Endothelial cell (in vitro differentiated cells): ENCODE data around the gene MMP25. TPM values are rescaled to one million over a fixed set of nuclear protein-coding genes. Genes with fewer than 3 reads are reported as not detected.
"Not testable (repeated sequence)": the region's sequence is repeated elsewhere in the genome, so short reads cannot be mapped to it uniquely, and the experiment has no call there.

Experiments used
- DNase-seq: peaks from one replicate; pipeline ENCODE4 v3.0.0; 2021; ENCODE audit warnings: low spot score
- H3K27ac Mint-ChIP-seq: one replicate; pipeline ENCODE4 v1.8.0; 2021; ENCODE audit warnings: mixed read lengths, inconsistent platforms; ENCODE audit not compliant: unreplicated experiment
- H3K27me3 Mint-ChIP-seq: one replicate; pipeline ENCODE4 v1.8.0; 2021; ENCODE audit warnings: mild to moderate bottlenecking, moderate library complexity, mixed read lengths, inconsistent platforms; ENCODE audit not compliant: unreplicated experiment
- H3K36me3 Mint-ChIP-seq: one replicate; pipeline ENCODE4 v1.8.0; 2021; ENCODE audit warnings: mild to moderate bottlenecking, low read depth, mixed read lengths, inconsistent platforms; ENCODE audit not compliant: unreplicated experiment
- H3K4me1 Mint-ChIP-seq: one replicate; pipeline ENCODE4 v1.8.0; 2021; ENCODE audit warnings: mild to moderate bottlenecking, mixed read lengths, inconsistent platforms; ENCODE audit not compliant: unreplicated experiment
- H3K4me3 Mint-ChIP-seq: one replicate; pipeline ENCODE4 v1.8.0; 2021; ENCODE audit warnings: mild to moderate bottlenecking, mixed read lengths, inconsistent platforms; ENCODE audit not compliant: unreplicated experiment
- H3K9me3 Mint-ChIP-seq: one replicate; pipeline ENCODE4 v1.8.0; 2021; ENCODE audit warnings: mixed read lengths, inconsistent platforms; ENCODE audit not compliant: unreplicated experiment
- total RNA-seq: library from RNA; stranded (reverse); fragmentation: NEBNext Ultra II Directional; extraction: Animal tissue kit (Norgen Biotek cat#: 25700); gene quantifications from one replicate; pipeline ENCODE4 v1.2.1, GENCODE V29; 2021; ENCODE audit not compliant: unreplicated experiment
- TF ChIP-seq, protein P1 (sequence below): fragments of 200-600 bp; sonication (generic); IDR thresholded peaks from one replicate; pipeline ENCODE4 v1.5.0; 2021; ENCODE audit warnings: antibody characterized with exemption; ENCODE audit not compliant: unreplicated experiment

Gene MMP25
- total RNA-seq, 1 donor from 2014 or later = 5.4 TPM

DNA sequence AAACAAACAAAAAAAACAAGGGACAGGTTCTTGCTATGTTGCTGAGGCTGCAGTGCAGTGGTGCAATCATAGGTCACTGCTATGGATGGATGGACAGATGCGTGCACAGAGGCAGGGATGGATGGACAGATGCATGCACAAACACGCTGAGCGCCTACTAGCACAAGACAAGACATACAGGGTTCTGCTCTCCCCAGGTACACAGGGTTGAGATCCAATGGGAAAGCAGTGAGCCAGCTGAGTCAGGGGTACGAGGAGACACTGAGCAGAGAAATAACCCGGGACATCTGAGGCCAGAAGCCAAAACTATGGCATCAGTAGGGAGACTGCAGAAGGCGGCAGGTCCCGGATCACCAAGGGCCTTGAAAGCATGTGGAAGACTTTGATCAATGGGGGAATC lies 25.3 kb downstream of the MMP25 start:
- H3K27ac Mint-ChIP-seq = no peak overlapping the region

DNA sequence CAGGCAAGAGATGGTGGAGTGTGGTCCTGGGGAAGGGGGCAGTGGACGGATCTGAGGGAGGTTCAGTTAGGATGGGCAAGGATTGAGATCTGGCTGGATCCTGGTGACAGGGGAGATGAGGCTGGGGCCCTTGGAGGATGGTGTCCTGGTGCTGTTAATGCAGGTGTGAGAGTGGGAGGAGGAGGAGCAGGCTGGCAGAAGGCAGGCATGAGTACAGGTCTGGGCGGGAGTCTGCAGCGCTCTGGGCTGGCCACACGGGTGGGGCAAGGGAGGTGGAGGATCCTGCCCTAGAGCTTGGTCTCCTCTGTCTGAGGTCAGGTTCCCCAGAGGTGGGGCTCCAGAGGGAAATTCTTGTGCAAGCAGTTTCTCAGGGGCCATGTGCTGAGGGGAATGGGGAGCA lies 25.8 kb downstream of the MMP25 start:
- not testable (repeated sequence) for H3K27ac Mint-ChIP-seq, H3K4me3 Mint-ChIP-seq, H3K27me3 Mint-ChIP-seq, DNase-seq, H3K9me3 Mint-ChIP-seq
- peaks cover 16% of the 10 kb centered on the region for H3K36me3 Mint-ChIP-seq
- peaks cover 13% of the 10 kb centered on the region for H3K4me1 Mint-ChIP-seq

More for the DNA sequence above, 25.3 kb downstream of the MMP25 start:
- H3K36me3 Mint-ChIP-seq = peaks cover 11% of the 10 kb centered on the region
- peaks cover 13% of the 10 kb centered on the region for H3K4me1 Mint-ChIP-seq
- H3K27me3 Mint-ChIP-seq = peaks cover 5% of the 10 kb centered on the region
- no peak for DNase-seq
- TF ChIP-seq, protein P1, sequence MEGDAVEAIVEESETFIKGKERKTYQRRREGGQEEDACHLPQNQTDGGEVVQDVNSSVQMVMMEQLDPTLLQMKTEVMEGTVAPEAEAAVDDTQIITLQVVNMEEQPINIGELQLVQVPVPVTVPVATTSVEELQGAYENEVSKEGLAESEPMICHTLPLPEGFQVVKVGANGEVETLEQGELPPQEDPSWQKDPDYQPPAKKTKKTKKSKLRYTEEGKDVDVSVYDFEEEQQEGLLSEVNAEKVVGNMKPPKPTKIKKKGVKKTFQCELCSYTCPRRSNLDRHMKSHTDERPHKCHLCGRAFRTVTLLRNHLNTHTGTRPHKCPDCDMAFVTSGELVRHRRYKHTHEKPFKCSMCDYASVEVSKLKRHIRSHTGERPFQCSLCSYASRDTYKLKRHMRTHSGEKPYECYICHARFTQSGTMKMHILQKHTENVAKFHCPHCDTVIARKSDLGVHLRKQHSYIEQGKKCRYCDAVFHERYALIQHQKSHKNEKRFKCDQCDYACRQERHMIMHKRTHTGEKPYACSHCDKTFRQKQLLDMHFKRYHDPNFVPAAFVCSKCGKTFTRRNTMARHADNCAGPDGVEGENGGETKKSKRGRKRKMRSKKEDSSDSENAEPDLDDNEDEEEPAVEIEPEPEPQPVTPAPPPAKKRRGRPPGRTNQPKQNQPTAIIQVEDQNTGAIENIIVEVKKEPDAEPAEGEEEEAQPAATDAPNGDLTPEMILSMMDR = no peak
- no peaks in the 10 kb centered on the region for H3K9me3 Mint-ChIP-seq
- H3K4me3 Mint-ChIP-seq = no peak overlapping the region

DNA sequence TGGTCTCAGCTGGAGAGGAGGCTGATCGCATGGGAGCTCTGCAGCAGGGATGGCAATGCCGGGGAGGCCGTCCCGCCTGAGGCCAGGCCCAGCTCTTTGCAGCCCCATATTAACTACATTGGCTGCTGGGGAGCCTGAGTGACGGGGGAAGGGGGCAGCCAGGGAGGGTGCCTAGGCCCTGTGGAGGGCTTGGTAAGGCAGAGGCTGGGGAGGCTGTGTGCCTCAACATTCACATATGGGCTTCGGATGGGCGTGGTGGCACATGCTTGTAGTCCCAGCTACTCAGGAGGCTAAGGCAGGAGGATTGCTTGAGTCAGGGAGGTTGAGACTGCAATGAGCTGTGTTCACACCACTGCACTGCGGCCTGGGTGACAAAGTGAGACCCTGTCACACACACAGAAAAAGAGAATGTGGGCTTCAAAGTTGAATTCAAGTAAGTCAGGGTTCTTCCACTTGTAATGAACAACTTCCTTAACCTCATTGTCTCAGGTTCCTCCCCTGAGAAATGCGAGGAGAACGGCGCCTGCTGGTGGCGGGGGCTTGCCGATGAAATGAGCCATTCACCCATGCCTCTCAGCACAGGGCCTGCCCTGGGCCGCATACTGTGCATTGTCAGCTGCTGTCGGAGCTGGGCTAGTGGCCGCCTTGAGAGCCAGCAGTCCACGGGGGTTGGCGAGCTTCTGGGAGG lies 26.4 kb downstream of the MMP25 start:
- H3K27me3 Mint-ChIP-seq, H3K4me3 Mint-ChIP-seq, DNase-seq, H3K9me3 Mint-ChIP-seq, H3K27ac Mint-ChIP-seq: not testable (repeated sequence)
- Mint-ChIP-seq H3K36me3 (peaks cover 19% of the 10 kb centered on the region), H3K4me1 (peaks cover 13% of the 10 kb centered on the region)

DNA sequence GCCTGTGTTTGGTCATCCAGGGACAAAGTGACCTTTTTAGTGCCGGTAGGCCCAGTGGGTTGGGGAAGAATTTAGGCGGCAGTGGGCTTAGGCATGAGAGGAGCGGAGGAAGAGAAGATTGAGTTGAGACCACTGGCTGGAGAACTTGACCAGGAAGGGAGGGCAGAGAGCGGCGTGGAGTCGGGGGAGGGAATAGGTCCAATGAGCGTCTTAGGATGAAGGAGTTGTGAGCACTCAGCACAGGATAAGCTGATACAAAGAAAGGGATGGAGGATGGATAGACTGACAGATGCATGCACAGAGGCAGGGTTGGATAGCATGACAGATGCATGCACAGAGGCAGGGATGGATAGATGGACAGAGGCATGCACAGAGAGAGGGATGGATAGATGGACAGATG lies 27.1 kb downstream of the MMP25 start:
- Mint-ChIP-seq H3K4me3 (no peak overlapping the region), H3K4me1 (peaks cover 13% of the 10 kb centered on the region), H3K27me3 (peaks cover 5% of the 10 kb centered on the region), H3K36me3 (peaks cover 26% of the 10 kb centered on the region), H3K27ac (no peak overlapping the region), H3K9me3 (no peaks in the 10 kb centered on the region)
- TF ChIP-seq, protein P1 = no peak
- DNase-seq = no peak

DNA sequence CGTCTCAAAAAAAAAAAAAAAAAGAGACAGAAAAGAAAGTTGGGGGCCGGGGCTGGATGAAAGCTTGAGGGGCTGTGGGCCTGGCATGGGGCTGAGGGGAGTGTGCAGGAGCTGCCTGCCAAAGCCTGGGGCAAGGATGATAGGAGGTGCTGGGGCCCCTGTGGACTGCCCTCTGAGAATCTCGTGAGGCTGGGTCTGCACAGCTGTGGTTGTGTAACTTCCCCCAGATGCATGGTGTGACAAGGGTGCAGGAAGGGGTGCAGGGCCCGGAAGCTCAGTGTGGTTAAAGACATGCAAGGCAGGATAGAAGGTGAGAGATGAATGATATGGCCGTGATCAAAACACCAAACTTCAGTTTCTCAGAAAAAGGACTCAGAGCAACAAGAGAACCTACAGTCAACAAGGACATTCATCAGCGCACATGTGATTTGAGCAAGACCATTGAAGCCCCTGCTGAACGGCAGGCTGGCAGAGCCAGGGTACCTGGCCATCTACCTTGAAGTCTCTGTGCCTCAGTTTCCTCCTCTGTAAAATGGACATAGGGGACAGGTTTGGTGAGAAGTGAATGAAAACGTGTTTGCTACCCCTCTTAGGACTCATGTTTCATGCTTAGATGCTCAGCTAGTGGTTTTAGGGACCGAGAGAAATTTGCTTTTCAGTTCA lies 28.6 kb downstream of the MMP25 start:
- peaks cover 28% of the 10 kb centered on the region for H3K36me3 Mint-ChIP-seq
- H3K9me3 Mint-ChIP-seq = no peaks in the 10 kb centered on the region
- TF ChIP-seq, protein P1 = no peak
- H3K4me1 Mint-ChIP-seq = peaks cover 13% of the 10 kb centered on the region
- H3K27me3 Mint-ChIP-seq = peaks cover 3% of the 10 kb centered on the region
- no peak for DNase-seq
- H3K27ac Mint-ChIP-seq = no peak overlapping the region
- H3K4me3 Mint-ChIP-seq = no peak overlapping the region

DNA sequence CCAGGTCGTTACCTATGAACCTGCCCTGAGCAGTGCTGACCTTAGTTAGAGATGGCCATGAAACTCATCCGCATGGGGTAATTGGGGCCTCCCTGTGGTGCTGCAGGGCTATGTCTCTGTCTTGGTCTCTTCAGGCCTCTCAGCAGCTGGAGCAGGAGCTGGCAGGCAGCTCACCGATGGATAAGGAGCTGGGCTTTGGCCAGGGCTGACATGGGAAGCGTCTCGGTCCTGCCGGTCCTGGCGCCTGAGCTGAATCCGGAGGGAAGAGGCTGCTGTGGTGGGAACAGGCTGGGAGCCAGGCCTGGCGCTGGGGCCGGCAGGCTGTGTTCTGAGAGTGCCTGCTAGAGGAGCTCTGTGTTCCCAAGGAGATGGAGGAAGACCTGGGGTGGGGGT lies 29.2 kb downstream of the MMP25 start:
- Mint-ChIP-seq H3K27me3 (peaks cover 3% of the 10 kb centered on the region), H3K27ac (no peak overlapping the region), H3K4me1 (peaks cover 13% of the 10 kb centered on the region), H3K9me3 (no peaks in the 10 kb centered on the region), H3K36me3 (peaks cover 25% of the 10 kb centered on the region), H3K4me3 (no peak overlapping the region)
- TF ChIP-seq, protein P1 = no peak
- DNase-seq = no peak

DNA sequence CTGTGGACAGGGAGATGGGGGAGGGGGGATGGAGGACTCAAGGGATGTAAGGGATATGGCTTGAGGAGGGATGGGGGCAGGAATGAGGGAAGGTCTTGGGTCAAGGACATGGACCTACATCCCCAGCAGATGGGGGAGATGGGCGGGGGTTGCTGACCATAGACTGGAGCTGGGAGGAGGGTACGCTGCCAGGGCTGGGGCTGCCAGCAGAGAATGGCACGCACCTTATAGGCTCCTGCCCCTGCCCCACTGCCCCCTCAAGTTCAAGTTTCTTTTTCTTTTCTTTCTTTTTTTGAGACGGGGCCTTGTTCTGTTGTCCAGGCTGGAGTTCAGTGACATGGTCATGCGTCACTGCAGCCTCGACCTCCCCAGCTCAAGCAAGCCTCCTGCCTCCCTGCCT lies 29.6 kb downstream of the MMP25 start:
- H3K4me1 Mint-ChIP-seq = peaks cover 13% of the 10 kb centered on the region
- H3K27ac Mint-ChIP-seq, H3K27me3 Mint-ChIP-seq, H3K4me3 Mint-ChIP-seq, DNase-seq, H3K9me3 Mint-ChIP-seq: not testable (repeated sequence)
- peaks cover 25% of the 10 kb centered on the region for H3K36me3 Mint-ChIP-seq
